Bronchial epithelial cell (primary cell): Measurements from ENCODE around the gene TFAP2C. TPM values are rescaled to one million over a fixed set of nuclear protein-coding genes. Genes with fewer than 3 reads are reported as not detected.

ENCODE experiments used
- DNase-seq: peaks from one replicate; pipeline ENCODE4 v3.0.0-alpha.2; 2010; ENCODE audit warnings: low read depth
- FAIRE-seq: peaks from 2 replicates; lab custom pipeline; 2011; peaks lifted over from hg19 to GRCh38; lab: Jason Lieb, UNC
- H3K27me3 ChIP-seq: 2 replicates; pipeline ENCODE4 v1.5.1; 2011; ENCODE audit warnings: low read length; ENCODE audit not compliant: control insufficient read depth, insufficient read depth
- H3K36me3 ChIP-seq: 2 replicates; pipeline ENCODE4 v1.5.1; 2011; ENCODE audit warnings: low read length; ENCODE audit not compliant: control insufficient read depth, insufficient read depth
- H3K4me3 ChIP-seq: 2 replicates; pipeline ENCODE4 v1.5.1; 2011; ENCODE audit warnings: mild to moderate bottlenecking, low read depth, low read length, control low read depth
- total RNA-seq: library from RNA; depleted of rRNA; stranded (reverse); fragments of >200 nt; gene quantifications from 2 replicates; pipeline ENCODE4 v1.2.1, GENCODE V29; 2014
- TF ChIP-seq, protein P1 (sequence below): IDR thresholded peaks from 2 replicates; pipeline ENCODE4 v1.5.1; 2011; ENCODE audit warnings: mild to moderate bottlenecking, moderate library complexity, low read length, control low read depth, inconsistent platforms; ENCODE audit not compliant: insufficient read depth, severe bottlenecking

TFAP2C gene
- total RNA-seq, 1 donor from 2014 or later = 2.9 TPM

DNA sequence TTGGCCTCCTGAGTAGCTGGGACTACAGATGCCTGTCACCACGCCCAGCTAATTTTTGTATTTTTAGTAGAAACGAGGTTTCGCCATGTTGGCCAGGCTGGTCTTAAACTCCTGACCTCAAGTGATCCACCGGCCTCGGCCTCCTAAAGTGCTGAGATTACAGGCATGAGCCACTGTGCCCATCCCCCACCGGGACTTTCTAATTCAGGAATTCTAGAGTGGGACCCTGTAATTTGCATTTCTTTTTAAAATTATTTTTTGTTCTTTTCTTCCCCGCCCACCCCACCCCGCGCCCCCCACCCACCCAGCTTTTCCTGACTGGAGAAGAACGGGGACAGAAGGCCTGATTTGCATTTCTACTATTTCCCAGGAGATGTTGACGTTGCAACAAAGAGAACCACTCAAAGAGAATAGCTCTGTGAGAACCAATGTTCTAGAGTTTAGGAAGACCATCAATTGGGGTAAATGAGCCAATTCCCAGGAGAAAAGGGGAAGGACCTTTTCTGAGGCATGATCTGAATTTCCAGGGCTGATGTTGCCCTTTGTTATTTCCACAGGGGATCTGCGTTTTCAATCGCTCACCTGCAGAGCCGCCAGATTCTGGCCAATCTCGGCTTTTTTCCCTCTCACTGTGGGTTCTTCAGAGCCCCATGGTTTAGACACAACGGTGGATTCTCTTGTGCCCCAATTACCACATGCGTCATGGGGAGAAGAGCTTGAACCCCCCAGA lies 33.2 kb upstream of the TFAP2C start:
- H3K36me3 ChIP-seq = no peaks in the 10 kb centered on the region
- DNase-seq = no peak
- TF ChIP-seq, protein P1, sequence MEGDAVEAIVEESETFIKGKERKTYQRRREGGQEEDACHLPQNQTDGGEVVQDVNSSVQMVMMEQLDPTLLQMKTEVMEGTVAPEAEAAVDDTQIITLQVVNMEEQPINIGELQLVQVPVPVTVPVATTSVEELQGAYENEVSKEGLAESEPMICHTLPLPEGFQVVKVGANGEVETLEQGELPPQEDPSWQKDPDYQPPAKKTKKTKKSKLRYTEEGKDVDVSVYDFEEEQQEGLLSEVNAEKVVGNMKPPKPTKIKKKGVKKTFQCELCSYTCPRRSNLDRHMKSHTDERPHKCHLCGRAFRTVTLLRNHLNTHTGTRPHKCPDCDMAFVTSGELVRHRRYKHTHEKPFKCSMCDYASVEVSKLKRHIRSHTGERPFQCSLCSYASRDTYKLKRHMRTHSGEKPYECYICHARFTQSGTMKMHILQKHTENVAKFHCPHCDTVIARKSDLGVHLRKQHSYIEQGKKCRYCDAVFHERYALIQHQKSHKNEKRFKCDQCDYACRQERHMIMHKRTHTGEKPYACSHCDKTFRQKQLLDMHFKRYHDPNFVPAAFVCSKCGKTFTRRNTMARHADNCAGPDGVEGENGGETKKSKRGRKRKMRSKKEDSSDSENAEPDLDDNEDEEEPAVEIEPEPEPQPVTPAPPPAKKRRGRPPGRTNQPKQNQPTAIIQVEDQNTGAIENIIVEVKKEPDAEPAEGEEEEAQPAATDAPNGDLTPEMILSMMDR = no peak
- H3K27me3 ChIP-seq = no peaks in the 10 kb centered on the region
- FAIRE-seq = no peak
- H3K4me3 ChIP-seq = no peak overlapping the region

GRCh38 chr20:56601166-56601565 lies 27.9 kb upstream of the TFAP2C start:
- DNase-seq (no peak), FAIRE-seq (no peak)
- no peak overlapping the region for H3K4me3 ChIP-seq
- H3K36me3 ChIP-seq = no peaks in the 10 kb centered on the region
- no peaks in the 10 kb centered on the region for H3K27me3 ChIP-seq
- TF ChIP-seq, protein P1 = no peak

DNA sequence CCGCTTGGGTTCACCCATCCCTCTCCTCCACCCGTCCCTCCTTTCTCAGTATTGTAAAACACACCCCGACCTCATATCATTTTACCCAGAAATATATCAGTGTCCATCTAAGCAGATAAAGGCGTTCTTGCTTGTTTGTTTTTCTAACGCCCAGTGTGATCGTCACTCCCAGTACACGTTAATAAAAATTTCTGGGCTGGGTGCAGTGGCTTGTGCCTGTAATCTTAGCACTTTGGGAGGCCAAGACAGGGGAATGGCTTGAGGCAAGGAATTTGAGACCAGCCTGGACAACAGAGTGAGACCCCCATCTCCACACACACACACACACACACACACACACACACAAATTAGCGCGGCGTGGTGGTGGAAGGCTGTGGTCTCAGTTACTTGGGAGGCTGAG lies 24.4 kb upstream of the TFAP2C start:
- TF ChIP-seq, protein P1 = no peak
- DNase-seq (no peak), FAIRE-seq (no peak)
- Histone ChIP-seq H3K4me3 (no peak overlapping the region), H3K36me3 (no peaks in the 10 kb centered on the region), H3K27me3 (no peaks in the 10 kb centered on the region)

GRCh38 chr20:56605261-56605996 lies 23.7 kb upstream of the TFAP2C start:
- FAIRE-seq (no peak), DNase-seq (no peak)
- no peaks in the 10 kb centered on the region for H3K27me3 ChIP-seq
- H3K4me3 ChIP-seq = no peak overlapping the region
- no peaks in the 10 kb centered on the region for H3K36me3 ChIP-seq
- TF ChIP-seq, protein P1 = no peak

DNA sequence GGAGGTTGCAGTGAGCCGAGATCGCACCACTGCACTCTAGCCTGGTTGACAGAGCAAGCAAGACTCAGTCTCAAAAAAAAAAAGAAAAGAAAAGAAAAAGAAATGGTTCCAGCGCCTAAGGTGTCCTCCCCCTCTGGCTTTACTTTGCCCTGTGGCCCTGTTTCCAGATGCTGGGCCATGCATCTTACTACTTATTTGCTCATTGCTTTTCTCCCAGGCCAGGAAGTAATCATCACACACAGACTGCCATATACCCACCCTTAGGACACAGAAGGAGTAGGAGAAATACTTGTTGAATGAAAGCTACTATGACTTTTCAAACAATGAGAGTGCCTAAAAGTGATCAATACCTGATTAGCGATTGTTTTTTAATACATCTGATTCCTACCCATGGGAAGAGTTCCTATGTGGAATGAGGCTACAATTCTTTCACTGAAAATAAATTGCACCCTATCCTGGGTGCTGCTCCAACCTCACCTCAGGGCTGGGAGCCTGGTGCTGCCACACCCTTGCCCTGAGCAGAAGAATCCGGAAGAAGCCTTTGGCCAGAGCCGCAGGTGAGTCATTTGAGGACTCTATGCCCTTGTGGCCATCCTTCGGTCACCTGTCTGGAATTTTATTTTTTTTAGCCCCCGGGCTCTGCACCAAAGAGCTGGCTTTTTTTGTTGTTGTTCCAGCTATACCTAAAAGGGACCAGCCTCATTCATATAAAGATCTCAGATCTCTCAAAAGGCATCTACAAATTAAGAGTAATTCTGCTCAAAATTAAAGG lies 22.7 kb upstream of the TFAP2C start:
- TF ChIP-seq, protein P1 = no peak
- peak; percentile 50 for DNase-seq
- H3K36me3 ChIP-seq = no peaks in the 10 kb centered on the region
- FAIRE-seq = no peak
- no peaks in the 10 kb centered on the region for H3K27me3 ChIP-seq
- H3K4me3 ChIP-seq = no peak overlapping the region
